SIG-M5 treated with dmso at 0.1 percent for 504 hours (cell line): ENCODE data around the gene ATP10B.
A peak's percentile ranks its signal among the peaks of the same experiment; 100 is the strongest.
"Not testable (repeated sequence)": the region's sequence is repeated elsewhere in the genome, so short reads cannot be mapped to it uniquely, and the experiment has no call there.

Experiments used
- DNase-seq: peaks from one replicate; lab custom pipeline; 2025; ENCODE audit not compliant: unreplicated experiment; lab: John Stamatoyannopoulos, UW

ATP10B gene

DNA sequence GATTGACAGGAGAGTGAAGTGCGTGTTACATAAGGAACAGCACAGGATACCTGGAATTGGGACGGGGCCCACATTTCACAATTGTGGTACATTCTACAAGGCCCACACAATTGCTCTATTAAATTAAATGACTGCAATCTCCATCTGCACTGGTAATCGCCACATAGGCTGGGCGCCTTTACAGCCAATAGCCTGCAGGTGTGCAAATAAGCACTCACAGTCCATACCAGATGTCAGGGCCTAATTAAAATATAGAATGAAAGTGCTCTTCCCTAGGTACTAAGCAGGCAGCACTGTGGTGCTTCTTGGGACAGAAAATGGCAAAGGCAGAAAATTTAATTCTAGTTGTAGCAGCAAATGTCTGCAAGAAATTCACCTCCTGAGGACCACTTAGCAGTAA lies 82.7 kb downstream of the ATP10B start:
- DNase-seq, result no peak

DNA sequence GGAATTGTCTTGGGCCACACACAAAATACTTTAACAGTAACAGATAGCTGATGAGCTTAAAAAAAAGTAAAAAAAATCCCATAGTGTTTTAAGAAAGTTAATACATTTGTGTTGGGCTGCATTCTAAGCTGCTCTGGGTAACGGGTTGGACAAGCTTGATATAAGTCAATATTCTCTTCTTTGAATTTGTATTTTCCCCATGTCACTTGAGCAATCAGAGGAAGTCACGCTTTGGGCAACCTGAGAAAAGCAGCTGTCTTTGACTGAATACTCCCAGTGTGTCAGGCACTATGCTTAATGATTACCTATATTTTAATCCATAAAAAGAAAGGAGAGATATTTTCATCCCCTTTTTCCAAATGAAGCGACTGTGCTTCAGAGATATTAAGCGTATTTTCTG lies 84.9 kb downstream of the ATP10B start:
- no peak for DNase-seq

DNA sequence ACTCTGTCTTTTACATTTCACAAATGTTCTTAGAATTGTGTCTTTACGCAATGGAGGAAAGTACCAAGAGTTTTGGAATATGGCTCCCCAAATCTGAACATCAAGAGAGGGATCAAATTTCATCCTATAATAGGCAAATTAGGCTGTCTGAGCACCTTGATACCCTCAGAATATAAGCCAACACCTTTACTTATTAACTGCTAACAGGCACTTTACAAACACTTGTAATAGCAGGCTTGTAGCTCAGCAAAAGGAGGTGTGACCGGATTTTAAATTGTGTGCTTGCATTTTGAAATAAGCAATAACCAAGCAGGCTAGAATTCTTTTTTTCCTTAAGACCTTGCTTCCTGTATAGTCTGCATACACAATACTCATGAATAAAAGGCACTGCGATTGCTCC lies 92.0 kb downstream of the ATP10B start:
- DNase-seq, result no peak

DNA sequence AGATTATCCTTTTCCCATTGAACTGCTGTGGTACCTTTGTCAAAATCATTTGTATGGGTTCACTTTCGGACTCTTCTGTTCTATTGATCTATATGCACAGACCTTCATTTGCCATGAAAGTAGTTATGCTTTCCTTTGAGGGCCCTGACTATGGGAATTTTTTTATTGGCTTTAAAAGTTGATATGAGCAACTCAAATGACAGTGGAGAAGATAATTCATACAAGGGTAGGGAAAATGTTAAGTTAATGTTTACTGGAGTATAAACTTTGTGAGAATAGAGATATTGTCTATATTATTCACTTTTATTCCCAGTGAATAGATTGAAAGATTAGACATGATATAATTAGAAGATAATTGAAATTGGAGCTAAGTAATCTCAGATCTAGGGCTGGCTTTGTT lies 94.8 kb downstream of the ATP10B start:
- DNase-seq, result no peak

DNA sequence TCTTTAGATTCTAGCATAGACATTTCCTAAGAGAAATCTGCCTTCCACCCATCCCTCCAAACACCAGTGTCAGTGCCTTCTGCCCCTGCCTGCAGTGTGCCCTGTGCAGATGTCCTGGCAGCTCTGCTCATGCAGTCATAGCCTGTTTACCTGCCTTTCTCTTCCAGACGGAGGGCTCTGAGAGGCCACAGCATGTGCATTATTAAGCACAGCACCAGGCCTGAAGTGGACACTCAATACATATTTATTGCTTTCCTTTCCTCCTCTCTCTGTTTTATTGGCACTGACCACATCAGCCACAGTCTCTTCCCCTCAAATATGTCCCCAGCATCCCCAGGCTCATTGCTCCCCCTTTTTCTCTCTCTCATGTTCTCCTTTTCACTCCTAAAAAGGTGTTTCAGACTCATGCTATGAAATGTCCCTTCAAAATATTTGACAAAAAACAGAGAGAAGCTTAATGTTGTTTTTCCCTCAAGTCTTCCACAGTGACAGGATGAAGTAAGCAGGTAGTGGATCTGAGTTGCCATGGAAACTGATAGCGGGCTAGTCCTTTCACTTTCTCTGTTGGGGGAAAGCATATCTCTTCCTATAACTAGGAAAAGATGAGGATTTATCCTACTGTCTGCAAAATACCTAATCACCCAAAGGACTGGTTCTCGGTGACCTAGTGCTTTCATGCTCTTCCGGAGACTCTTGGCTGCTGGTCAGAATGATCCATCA lies 100.9 kb downstream of the ATP10B start:
- no peak for DNase-seq

DNA sequence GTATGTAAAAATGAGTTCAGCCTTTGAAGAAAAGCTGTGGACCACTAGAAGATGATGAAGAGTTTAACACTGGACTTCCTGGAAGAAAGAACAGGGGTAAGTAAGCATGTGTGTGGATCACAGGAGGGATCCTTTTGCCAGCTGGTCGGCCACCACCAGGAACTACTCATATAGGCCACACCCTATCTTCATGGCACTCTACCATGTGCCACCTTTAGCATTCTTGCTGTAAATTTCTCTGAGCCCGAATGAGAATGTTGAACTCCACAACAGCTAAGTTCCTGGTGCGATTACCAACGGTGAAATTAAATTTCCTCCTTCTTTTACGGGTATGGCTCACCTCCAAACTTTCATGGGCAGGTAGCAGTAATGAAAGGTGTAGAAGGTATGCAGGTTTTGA lies 102.3 kb downstream of the ATP10B start:
- no peak for DNase-seq

DNA sequence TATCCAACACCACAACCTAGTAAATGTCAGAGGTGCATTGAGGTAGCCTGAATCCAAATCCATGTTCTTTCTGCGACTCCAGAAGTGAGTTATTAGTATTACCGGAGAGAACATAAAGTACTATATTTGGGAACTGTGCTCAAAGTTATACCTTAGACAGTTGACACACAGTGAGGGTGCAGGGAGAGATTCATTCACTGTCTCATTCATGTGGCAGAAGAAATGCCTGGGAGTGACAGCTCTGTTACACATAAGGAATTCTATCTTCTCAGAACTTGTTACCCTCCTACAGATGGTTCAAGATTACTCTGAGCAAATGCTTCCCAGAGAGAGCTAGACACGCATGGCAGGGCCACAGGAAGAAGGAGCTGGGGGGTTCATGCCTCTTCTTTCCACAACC lies 103.0 kb downstream of the ATP10B start:
- DNase-seq, result no peak

DNA sequence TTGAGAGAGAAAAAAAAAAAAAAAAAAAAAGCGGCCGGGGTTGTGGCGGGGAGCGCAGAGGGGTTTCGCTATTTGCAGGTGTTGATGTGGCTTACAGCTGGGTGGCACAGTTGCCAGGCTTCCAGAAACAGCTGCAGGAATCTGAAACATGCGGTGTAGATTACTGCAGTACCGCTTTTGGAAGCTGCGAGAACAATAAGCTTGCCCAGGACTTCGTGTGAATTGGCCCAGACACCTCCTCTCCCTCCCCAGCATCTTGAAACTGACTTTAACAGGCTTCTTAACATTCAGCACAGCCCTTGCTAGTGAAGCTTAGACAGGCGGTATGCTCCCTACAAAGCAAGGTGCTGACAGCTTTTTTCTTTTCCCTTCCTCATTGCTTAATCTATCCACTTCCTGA lies 104.0 kb downstream of the ATP10B start:
- DNase-seq, result no peak

DNA sequence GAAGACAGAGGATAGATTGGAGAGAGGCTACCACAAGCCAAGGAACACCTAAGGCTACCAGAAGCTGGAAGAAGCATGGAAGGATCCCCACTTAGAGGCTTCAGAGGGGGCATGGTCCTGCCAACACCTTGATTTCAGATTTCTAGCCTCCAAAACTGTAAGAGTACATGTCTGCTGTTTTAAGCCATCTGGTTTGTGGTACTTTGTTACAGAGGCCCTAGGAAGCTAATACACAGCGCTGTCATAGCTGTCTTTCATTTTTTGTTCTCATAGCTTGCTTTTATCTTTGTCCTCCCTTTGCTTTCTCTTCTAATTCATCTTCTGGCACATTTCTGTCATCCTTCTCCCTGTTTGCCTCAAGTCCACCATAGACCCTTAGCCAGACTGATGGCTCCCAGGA lies 104.5 kb downstream of the ATP10B start:
- DNase-seq, result no peak

DNA sequence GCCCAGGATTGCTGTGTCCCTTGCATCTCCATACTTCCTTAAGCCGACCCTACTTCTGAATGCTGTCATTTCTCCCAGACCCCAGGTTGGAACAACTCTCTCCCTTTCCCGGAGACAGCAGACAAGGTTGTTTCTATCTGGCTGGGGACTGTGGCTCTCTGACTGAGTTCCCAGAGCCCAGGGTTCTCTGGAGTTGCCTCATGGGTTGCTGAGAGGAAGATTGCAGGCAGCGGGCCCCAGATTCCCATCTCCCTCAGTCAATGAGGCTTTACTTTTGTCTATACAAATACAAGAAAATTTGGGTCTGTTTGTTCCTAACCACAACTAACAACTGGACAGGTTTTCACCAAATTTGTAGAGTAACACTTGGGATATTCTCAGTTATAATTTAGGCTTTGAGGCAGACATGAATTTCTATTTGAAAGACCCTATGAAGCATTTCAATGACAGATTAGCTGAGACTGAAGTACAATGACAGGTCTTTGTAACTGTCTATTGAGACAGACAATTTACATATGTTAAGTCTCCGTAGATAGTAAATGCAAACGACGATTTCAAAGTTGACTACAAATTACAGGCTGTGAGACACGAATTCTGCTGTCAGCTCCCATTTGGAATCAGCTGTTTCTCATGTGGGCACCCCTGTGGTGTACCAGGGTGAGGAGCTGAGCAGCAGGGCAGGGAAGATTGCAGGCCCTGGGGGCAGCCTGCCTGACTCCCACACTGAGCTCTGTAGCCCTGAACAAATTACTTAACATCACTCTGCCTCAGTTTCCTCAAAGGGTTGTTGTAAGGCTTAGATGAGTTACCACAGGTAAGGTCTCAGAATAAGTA lies 107.5 kb downstream of the ATP10B start:
- DNase-seq, result no peak

DNA sequence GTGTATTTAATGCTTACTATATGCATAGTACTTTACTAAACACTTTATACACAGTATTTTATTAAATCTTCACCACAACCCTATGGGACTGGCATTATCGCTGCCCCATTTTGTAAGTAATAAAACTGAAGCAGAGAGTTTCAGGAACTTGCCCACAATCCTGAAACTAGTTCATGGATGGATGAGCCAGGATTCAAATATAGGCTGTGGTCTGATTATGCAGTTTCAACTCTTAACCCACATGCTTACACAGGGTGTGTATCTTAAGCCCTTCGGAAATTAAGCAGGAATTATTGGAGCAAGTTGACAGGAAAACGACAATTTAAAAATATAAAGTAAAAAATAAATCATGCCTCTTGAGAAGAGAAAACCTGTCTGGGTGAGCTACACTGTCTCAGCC lies 109.0 kb downstream of the ATP10B start:
- no peak for DNase-seq

DNA sequence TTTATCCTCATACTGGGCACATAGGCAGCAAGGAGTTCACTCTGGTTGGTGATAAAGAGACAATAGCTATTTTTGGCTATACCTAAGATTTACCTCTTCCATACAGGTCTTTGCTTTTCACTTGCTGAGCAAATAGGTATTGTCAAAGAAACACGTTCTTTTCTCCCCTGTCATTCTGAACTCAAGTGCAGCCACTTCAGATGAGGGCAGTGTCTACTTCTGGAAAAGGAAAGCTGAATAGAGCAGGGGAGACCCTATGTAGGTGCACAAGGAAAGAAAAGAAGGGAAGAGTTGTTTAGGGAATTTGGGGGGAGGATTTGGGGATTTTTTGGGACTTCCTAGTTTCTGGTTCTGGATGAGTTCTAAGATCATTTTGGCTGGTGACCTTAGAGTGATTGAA lies 109.6 kb downstream of the ATP10B start:
- no peak for DNase-seq

DNA sequence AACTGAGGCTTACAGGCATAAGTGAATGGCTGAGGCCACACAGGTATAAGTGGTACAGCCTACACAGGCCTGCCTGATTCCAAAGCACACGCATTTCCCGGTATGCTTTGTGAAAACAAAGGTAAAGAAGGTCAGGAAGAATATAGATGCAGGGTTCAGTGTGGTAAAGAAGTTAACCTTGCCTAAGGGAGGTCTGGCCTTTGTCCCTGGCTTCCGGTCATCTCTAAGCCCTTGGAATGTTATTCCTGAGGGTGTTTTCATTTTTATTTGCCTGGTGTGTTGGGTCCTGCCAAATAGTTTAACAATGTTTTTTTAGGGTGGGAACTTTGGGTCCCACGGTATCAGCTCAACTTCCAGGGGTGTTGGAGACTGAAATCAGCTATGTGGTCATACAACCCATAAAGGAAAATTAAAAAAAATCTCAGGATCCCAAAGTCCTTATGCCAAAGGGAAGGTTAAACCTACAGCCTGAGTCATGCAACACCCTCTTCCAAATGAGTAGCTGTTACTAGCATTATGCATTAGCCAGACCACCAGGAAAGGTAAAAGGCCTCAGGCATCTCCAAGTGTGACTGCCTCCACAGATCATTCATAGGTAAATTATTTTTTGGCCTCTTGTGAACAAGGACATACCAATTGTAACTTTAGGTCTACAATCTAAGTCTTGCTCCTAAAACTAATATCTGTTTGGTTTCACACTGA lies 124.6 kb downstream of the ATP10B start:
- DNase-seq, result no peak

DNA sequence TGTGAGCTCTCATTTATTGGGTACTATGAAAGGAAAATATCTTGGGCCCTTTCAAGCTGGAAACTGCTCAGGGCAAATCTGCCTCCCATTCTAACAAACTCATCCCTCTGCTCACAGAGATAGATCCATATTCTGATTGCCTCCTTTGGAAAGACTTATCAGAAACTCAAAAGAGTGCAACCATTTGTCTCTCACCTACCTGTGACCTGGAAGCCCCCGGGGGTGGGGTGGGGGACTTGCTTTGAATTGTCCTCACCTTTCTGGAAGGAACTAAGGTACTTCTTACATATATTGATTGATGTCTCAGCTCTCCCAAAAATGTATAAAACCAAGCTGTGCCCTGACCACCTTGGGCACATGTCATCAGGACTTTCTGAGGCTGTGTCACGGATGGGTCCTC lies 125.3 kb downstream of the ATP10B start:
- DNase-seq, result no peak

DNA sequence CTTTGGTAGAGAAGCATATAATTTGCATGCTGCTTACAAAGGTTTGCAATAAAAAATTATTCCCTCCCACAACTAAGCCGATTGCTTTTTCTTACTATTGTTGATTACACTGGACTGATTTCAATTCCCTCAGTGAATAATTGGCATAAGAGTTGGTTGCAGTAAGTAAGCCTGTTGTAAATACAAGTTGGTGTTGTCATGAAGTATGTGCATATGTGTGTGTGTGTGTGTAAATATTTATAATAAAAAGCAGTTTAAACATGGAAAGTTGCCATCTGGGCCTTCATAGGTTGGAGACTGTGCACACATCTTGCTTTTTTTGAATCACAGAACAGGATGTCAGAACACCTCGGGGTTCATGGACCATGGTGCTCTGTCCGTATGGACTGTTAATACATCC lies 131.2 kb downstream of the ATP10B start:
- no peak for DNase-seq

DNA sequence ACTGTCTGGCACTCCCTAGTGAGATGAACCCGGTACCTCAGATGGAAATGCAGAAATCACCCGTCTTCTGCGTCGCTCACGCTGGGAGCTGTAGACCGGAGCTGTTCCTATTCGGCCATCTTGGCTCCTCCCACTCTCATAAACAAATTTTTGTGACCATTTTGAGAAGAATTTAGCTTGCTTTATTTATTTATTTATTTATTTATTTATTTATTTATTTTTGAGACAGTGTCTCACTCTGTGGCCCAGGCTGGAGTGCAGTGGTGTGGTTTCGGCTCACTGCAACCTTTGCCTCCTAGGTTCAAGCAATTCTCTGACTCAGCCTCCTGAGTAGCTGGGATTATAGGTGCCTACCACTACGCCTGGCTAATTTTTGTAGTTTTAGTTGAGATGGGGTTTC lies 136.5 kb downstream of the ATP10B start:
- DNase-seq, result not testable (repeated sequence)

DNA sequence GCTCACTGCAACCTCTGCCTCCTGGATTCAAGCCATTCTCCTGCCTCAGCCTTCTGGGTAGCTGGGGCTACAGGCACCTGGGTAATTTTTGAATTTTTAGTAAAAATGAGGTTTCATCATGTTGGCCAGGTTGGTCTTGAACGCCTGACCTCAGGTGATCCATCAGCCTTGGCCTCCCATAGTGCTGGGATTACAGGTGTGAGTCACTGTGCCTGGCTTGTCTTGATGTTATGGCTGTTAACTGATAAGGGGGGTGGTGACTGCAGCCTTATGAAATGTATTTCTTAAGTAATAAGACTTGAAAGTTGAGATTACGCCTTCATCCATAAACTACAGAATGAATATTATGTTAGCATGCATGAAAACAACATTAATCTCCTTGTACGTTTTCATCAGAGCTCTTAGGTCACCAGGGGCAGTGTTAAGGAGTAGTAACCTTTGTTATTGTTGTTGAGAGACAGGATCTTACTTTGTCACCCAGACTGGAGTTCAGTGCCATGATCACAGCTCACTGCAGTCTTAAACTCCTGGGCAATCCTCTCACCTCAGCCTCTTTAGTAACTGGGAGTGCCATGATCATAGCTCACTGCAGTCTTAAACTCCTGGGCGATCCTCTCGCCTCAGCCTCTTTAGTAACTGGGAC lies 148.3 kb downstream of the ATP10B start:
- no peak for DNase-seq

DNA sequence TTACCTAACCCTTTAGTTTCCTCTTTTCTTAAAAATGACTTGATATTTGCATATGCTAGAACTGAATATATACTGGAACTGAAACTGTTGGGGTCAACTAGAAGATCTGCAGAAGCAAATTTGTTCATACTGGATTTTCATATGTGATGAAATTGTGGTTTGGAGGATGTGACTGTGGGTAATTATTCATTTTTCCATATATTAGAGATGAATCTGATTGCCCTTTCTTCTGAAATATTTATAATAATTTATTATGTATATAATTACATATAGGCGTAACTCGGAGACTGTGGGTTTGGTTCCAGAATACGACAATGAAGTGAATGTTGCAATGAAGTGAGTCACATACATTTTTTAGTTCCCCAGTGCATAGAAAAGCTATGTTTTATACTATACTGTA lies 149.1 kb downstream of the ATP10B start:
- DNase-seq, result peak; percentile 94

DNA sequence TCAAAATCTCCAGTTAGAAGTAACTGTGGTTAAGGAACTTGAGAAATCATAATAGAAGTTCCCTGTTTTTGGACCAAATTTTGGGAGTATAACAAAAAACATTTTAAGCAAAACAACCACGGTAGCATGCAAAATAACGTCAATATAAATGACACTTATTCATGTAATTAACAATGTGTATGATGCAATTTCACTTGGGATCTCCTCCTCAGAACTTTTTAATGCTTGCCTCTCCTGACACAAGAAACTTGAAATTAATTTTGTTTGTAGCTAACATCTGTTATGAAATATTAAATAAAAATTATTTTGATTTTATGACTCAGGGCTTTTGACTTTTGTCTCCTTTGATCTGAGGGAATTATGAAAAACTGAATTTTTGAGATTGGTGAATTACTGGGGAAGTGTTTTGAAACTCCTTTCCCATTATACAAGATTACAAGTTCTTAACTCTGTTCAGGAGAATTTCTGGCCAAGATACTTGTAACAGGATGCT lies 149.7 kb downstream of the ATP10B start:
- DNase-seq, result peak; percentile 41

DNA sequence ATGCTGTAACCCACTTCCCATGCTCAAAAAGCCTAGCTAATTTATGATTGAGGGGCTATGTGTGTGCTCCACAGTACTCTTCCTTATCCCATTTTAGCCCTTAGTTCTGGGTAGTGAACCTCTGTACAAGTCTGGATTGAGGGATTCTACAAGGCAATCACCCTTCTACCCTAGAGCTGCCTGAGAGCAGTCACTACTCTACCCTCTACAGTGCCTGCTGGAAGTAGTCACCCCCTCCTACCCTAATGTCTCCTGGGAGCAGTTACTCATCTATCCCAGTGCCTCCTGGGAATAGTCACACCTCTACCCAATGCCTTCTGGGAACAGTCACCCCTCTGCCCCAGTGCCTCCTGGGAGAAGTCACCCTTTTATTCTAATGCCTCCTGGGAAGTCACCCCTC lies 150.6 kb downstream of the ATP10B start:
- DNase-seq, result no peak

DNA sequence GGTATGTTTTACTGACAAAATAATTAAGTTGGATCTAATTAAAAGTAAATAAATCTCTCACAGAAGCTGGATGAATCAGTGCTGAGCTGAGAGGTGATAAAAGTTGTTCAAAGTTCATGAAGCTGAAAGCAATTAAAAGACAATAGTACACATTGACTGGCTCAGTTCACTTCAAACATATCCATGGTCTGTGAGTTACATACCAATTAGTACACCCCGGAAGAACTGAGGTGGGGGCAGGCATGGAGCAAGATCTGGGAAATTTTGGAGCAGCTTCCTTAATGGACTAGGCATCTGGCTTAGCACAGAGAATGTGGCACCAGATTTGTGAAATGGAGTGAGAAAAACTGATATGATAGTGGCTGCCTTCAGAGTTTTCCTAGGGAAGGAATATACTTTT lies 152.7 kb downstream of the ATP10B start:
- DNase-seq, result no peak
